Spleen (tissue), 11 donors: ENCODE measurements around the gene SIRPB2. TPM values are rescaled to one million over a fixed set of nuclear protein-coding genes. Genes with fewer than 3 reads are reported as not detected.

Source experiments
- DNase-seq: peaks from one replicate; pipeline ENCODE4 v3.0.0-alpha.2; 2020
- H3K27ac ChIP-seq, 8 donors: fragments of 200-600 bp; sonication (generic) in 7 of 8; 1 replicate in 4 of 8; 2 replicates in 4 of 8; pipeline versions ENCODE4 v1.5.0 to v1.8.0; 2016 to 2021; ENCODE audit warnings: inconsistent platforms in 4 of 8, mild to moderate bottlenecking in 4 of 8, moderate library complexity in 1 of 8
- H3K27me3 ChIP-seq, 7 donors: fragments of 200-600 bp; sonication (generic) in 6 of 7; replicated peaks in 1 of 7; 1 replicate in 4 of 7; 2 replicates in 3 of 7; pipeline versions ENCODE4 v1.5.0 to v1.8.0; 2016 to 2021; ENCODE audit warnings: inconsistent platforms in 3 of 7, mild to moderate bottlenecking in 1 of 7
- H3K36me3 ChIP-seq, 6 donors: fragments of 200-600 bp; sonication (generic) in 5 of 6; 1 replicate in 4 of 6; 2 replicates in 2 of 6; pipeline versions ENCODE4 v1.5.0 to v1.8.0; 2016 to 2021; ENCODE audit warnings: inconsistent platforms in 2 of 6
- H3K4me1 ChIP-seq, 6 donors: fragments of 200-600 bp; sonication (generic) in 5 of 6; 1 replicate in 3 of 6; 2 replicates in 3 of 6; pipeline versions ENCODE4 v1.5.0 to v1.8.0; 2016 to 2021; ENCODE audit warnings: inconsistent platforms in 3 of 6
- H3K4me3 ChIP-seq, 8 donors: fragments of 200-600 bp; sonication (generic) in 7 of 8; 1 replicate in 4 of 8; 2 replicates in 4 of 8; pipeline versions ENCODE4 v1.5.0 to v1.8.0; 2016 to 2021; ENCODE audit warnings: inconsistent platforms in 4 of 8, mild to moderate bottlenecking in 4 of 8, moderate library complexity in 2 of 8
- H3K9me3 ChIP-seq, 8 donors: fragments of 200-600 bp; sonication (generic) in 7 of 8; 1 replicate in 4 of 8; 2 replicates in 4 of 8; pipeline versions ENCODE4 v1.5.0 to v1.8.0; 2016 to 2021; ENCODE audit warnings: inconsistent platforms in 4 of 8
- POLR2A ChIP-seq, 3 donors: fragments of 450-650 bp; IDR thresholded peaks; one replicate each; pipeline ENCODE4 v1.5.1; 2017; ENCODE audit warnings: antibody characterized with exemption in 3 of 3, mild to moderate bottlenecking in 1 of 3
- POLR2AphosphoS5 ChIP-seq, 3 donors: sonication (generic); formaldehyde crosslinking; IDR thresholded peaks; one replicate each; pipeline ENCODE4 v1.5.1; 2017; ENCODE audit warnings: antibody characterized with exemption in 3 of 3
- WGBS, 5 donors: extraction: QIAGEN DNeasy Blood & Tissue Kit in 3 of 5; methylation state at CpG; one replicate each; pipeline versions ENCODE4 v1.1.5 to v1.1.7; 2013 to 2018; 5-methylcytosine and 5-hydroxymethylcytosine counted together
- intact Hi-C: fragments of 100-400 bp; cut with DNase I; formaldehyde crosslinking; loops from one replicate; pipeline ENCODE4 v1.15.0; 2023; ENCODE audit warnings: low total_unique reads
- polyA plus RNA-seq, 3 donors: library from polyadenylated mRNA; stranded (reverse); fragments of 200-250 nt; gene quantifications; one replicate each; pipeline ENCODE4 v1.2.1, GENCODE V29; 2013
- total RNA-seq, 7 donors: library from RNA; depleted of rRNA in 3 of 7; stranded (reverse); fragments of >200 nt in 3 of 7; fragmentation: NEBNext Ultra II Directional in 4 of 7; extraction: Animal tissue kit (Norgen Biotek cat#: 25700) in 4 of 7; gene quantifications; one replicate each; pipeline versions ENCODE4 v1.1.0 to v1.2.1, GENCODE V29; 2016 to 2021
- TF ChIP-seq, protein P1 (sequence below), 11 experiments: fragments of 200-600 bp in 7 of 11; fragments of 450-650 bp in 4 of 11; sonication (generic) in 4 of 11; IDR thresholded peaks in 8 of 11; conservative IDR thresholded peaks in 3 of 11; 1 replicate in 7 of 11; 2 replicates in 4 of 11; pipeline versions ENCODE4 v1.4.0 to v1.8.0; 2016 to 2021; ENCODE audit warnings: antibody characterized with exemption in 11 of 11, inconsistent platforms in 4 of 11, mild to moderate bottlenecking in 1 of 11
- donor health status: healthy with polysubstance abuse.
- donor health status: DM: no; HTN: no; CAD: no; lungs with moderate emphysema.
- donor health status: DM: no; HTN: no; CAD: no.
- donor health status: Bipolar disorder and iron deficiency.
- donor health status: healthy.
- donor health status: DM: no; HTN: no; CAD: no.
- donor health status: DM: yes; HTN: yes; CAD: no.

SIRPB2 gene
- total and polyA plus RNA-seq, 10 donors: 2.1 to 92.2 (median 31.4) TPM

DNA sequence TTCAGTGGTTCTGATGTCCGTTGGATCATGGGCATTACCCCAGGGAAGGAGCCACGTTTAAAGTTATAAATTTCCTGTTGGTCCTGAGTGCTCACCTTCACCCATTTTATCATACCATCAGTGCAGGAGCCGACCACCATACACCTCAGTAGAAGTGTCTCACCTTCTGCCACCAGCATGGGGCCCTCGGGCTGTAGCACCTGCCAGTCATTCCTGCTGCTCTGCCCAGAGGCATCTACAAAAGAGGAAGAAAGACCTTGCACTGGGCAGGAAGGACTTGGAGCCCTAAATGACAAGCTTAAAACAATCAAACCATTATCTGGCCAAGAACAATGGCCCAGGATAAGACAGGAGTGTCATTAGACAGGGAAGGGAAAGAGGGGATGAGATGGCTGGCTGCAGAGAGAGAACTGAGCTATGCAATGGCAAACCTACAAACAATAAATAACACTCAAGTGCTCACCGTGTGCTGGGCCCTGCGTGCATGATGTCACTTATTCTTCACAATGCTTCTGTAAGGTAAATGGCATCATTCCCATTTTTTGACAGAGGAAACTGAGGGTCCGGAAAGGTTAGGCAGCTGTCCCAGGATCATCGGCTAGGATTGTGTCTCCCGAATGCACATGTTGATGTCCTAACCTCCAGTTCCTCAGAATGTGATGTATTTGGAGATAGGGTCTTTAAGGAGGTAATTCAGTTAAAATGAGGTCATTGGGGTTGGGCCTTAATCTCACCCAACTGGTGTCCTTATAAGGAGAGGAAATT, 11.2 kb downstream of the SIRPB2 start:
- Histone ChIP-seq H3K4me1 (peaks cover 0 to 9% (median 0%) of the 10 kb centered on the region in 6 donors), H3K27me3 (peaks cover 0 to 21% (median 0%) of the 10 kb centered on the region in 7 donors), H3K4me3 (no peak overlapping the region), H3K9me3 (no peaks in the 10 kb centered on the region), H3K36me3 (peaks cover 0 to 61% (median 0%) of the 10 kb centered on the region in 6 donors), H3K27ac (no peak overlapping the region)
- DNase-seq: no peak
- 63 to 79% (median 77%) methylated on average over 9 of the region's 9 CpGs for WGBS, 5 donors
- TF ChIP-seq, protein P1, sequence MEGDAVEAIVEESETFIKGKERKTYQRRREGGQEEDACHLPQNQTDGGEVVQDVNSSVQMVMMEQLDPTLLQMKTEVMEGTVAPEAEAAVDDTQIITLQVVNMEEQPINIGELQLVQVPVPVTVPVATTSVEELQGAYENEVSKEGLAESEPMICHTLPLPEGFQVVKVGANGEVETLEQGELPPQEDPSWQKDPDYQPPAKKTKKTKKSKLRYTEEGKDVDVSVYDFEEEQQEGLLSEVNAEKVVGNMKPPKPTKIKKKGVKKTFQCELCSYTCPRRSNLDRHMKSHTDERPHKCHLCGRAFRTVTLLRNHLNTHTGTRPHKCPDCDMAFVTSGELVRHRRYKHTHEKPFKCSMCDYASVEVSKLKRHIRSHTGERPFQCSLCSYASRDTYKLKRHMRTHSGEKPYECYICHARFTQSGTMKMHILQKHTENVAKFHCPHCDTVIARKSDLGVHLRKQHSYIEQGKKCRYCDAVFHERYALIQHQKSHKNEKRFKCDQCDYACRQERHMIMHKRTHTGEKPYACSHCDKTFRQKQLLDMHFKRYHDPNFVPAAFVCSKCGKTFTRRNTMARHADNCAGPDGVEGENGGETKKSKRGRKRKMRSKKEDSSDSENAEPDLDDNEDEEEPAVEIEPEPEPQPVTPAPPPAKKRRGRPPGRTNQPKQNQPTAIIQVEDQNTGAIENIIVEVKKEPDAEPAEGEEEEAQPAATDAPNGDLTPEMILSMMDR (IDR thresholded peaks at IDR 0.05 in 8 of 11, conservative IDR thresholded peaks at IDR 0.05 in 3 of 11): no peak
- TF ChIP-seq POLR2A (IDR thresholded peaks at IDR 0.05) (no peak), POLR2AphosphoS5 (IDR thresholded peaks at IDR 0.05) (no peak)
- intact Hi-C loops: no loop called here

DNA sequence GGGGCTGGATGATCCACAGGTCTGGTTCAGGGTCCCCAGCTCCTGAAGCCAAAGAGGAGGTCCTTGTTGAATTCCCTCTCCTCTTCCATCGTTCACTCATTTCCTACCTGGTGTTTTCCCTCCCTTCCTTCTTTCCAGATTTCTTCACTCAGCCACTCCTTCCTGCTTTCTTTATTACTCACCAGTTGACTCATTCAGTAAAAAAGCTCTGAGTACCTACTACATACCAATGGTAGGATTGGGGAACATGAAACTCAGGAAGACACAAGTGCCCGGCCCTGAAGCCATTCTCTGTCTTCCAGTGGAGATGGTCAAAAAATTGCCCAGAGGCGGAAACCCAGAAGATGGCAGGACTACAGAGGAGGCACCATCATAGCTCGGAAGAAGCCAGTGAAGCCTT, 12.7 kb downstream of the SIRPB2 start:
- WGBS, 5 donors: 69 to 88% (median 75%) methylated on average over 4 of the region's 4 CpGs
- Histone ChIP-seq H3K27me3 (peaks cover 0 to 16% (median 0%) of the 10 kb centered on the region in 7 donors), H3K27ac (no peak overlapping the region), H3K36me3 (peaks cover 0 to 67% (median 0%) of the 10 kb centered on the region in 6 donors), H3K4me3 (no peak overlapping the region), H3K4me1 (peaks cover 0 to 7% (median 1%) of the 10 kb centered on the region in 6 donors), H3K9me3 (no peaks in the 10 kb centered on the region)
- no peak for TF ChIP-seq POLR2A (IDR thresholded peaks at IDR 0.05)
- TF ChIP-seq POLR2AphosphoS5 (IDR thresholded peaks at IDR 0.05): no peak
- TF ChIP-seq, protein P1 (IDR thresholded peaks at IDR 0.05 in 8 of 11, conservative IDR thresholded peaks at IDR 0.05 in 3 of 11): no peak
- DNase-seq: no peak
- intact Hi-C loops: no loop called here

DNA sequence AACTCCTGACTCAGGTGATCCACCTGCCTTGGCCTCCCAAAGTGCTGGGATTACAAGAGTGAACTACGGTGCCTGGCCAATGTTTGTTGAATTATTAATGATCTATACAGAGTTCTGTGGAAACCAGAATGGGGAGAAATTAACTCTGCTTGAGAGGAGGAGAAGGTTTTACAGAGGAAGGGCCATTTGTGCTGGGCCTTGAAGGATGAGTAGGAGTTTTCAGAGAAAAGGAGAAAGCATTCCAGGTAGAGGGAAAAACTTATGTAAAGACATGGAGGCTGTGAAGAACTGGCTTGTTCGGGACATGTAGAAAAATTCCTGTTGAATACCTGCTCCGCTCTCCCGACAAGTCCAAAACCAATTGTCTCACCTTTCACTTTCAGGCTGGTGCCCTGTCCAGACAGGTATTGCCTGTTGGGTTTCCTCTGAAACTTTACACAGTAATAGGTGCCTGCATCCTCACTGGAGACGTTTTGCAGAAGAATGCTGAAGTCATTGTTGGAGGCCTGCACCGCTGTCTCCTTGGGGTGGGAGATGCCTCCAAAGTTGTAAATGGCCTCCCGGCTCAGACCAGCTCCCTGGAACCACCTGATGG, 13.2 kb downstream of the SIRPB2 start:
- 87 to 93% (median 92%) methylated on average over 7 of the region's 7 CpGs for WGBS, 5 donors
- intact Hi-C loops: no loop called here
- TF ChIP-seq POLR2AphosphoS5 (IDR thresholded peaks at IDR 0.05): no peak
- TF ChIP-seq POLR2A (IDR thresholded peaks at IDR 0.05): no peak
- TF ChIP-seq, protein P1 (IDR thresholded peaks at IDR 0.05 in 8 of 11, conservative IDR thresholded peaks at IDR 0.05 in 3 of 11): no peak
- H3K27ac ChIP-seq: no peak overlapping the region
- peaks cover 0 to 67% (median 0%) of the 10 kb centered on the region in 6 donors for H3K36me3 ChIP-seq
- no peak overlapping the region for H3K4me3 ChIP-seq
- H3K27me3 ChIP-seq: peaks cover 0 to 10% (median 0%) of the 10 kb centered on the region in 7 donors
- no peak for DNase-seq
- H3K4me1 ChIP-seq: peaks cover 0 to 13% (median 6%) of the 10 kb centered on the region in 6 donors
- no peaks in the 10 kb centered on the region for H3K9me3 ChIP-seq
